ENCODE results near the gene SLC12A4. TPM values are rescaled to one million over a fixed set of nuclear protein-coding genes. Genes with fewer than 3 reads are reported as not detected.

The SLC12A4 gene
- total RNA-seq, 5 donors from 2014 or later (not counting 1 experiment from before 2014, with no cell fraction given): 23.3 to 39.6 (median 33.7) TPM

- POLR2A ChIA-PET: no interaction called here
- Histone ChIP-seq H3K27ac (ENCODE audit: low read length) (no peak overlapping the region), H3K4me1 (ENCODE audit: control insufficient read depth in 1 of 2, extremely low read depth in 1 of 2, insufficient read depth in 2 of 2, low read length in 2 of 2) (peaks cover 6 to 18% of the 10 kb centered on the region in 2 experiments), H3K36me3 (ENCODE audit: control insufficient read depth in 2 of 2, extremely low read depth in 1 of 2, insufficient read depth in 1 of 2, low read length in 1 of 2) (peaks cover 10 to 37% of the 10 kb centered on the region in 2 donors), H3K4me3 (ENCODE audit: control insufficient read depth in 1 of 2, extremely low read depth in 1 of 2, low read length in 1 of 2) (no peak overlapping the region), H3K9me3 (no peaks in the 10 kb centered on the region), H3K27me3 (replicated peaks in 1 of 2; ENCODE audit: control insufficient read depth in 2 of 2, extremely low read depth in 1 of 2, insufficient read depth in 2 of 2, low read length in 1 of 2) (no peaks in the 10 kb centered on the region)
- Mint-ChIP-seq H3K4me3 (no peak overlapping the region), H3K27ac (no peak overlapping the region), H3K36me3 (peaks cover 16% of the 10 kb centered on the region), H3K4me1 (peaks cover 15 to 29% (median 17%) of the 10 kb centered on the region in 3 donors), H3K27me3 (no peaks in the 10 kb centered on the region), H3K9me3 (no peaks in the 10 kb centered on the region)
- CTCF ChIA-PET: no interaction called here
- ATAC-seq (replicated peaks in 1 of 4) (no peak), DNase-seq (no peak)
- 100% methylated on average over 1 of the region's 2 CpGs for WGBS (ENCODE audit: insufficient coverage)
Observed at GRCh38 chr16:67963292-67963661, 5.2 kb downstream of the SLC12A4 start.

GRCh38 chr16:67962135-67962534 is 6.3 kb downstream of the SLC12A4 start:
- Mint-ChIP-seq H3K27me3 (no peaks in the 10 kb centered on the region), H3K4me3 (no peak overlapping the region), H3K4me1 (peaks cover 8 to 21% (median 10%) of the 10 kb centered on the region in 3 donors), H3K36me3 (peaks cover 18% of the 10 kb centered on the region), H3K27ac (no peak overlapping the region), H3K9me3 (no peaks in the 10 kb centered on the region)
- no peak for DNase-seq
- Histone ChIP-seq H3K9me3 (no peaks in the 10 kb centered on the region), H3K36me3 (ENCODE audit: control insufficient read depth in 2 of 2, extremely low read depth in 1 of 2, insufficient read depth in 1 of 2, low read length in 1 of 2) (peaks cover 10 to 39% of the 10 kb centered on the region in 2 donors), H3K27ac (ENCODE audit: low read length) (no peak overlapping the region), H3K4me3 (ENCODE audit: control insufficient read depth in 1 of 2, extremely low read depth in 1 of 2, low read length in 1 of 2) (no peak overlapping the region), H3K27me3 (replicated peaks in 1 of 2; ENCODE audit: control insufficient read depth in 2 of 2, extremely low read depth in 1 of 2, insufficient read depth in 2 of 2, low read length in 1 of 2) (no peaks in the 10 kb centered on the region), H3K4me1 (ENCODE audit: control insufficient read depth in 1 of 2, extremely low read depth in 1 of 2, insufficient read depth in 2 of 2, low read length in 2 of 2) (peaks cover 3 to 10% of the 10 kb centered on the region in 2 experiments)
- no peak for ATAC-seq (replicated peaks in 1 of 4)
- whole genome bisulfite sequencing (ENCODE audit: insufficient coverage): 87% methylated on average over 5 of the region's 8 CpGs
- ChIA-PET CTCF (interaction anchor here in 1 of 2 donors (0.5 kb wide), 1 partner anchor 123 kb away, joined by 6 read pairs; no protein-coding TSS in a partner anchor), POLR2A (no interaction called here)

GRCh38 chr16:67961551-67961957 is 6.9 kb downstream of the SLC12A4 start:
- Mint-ChIP-seq H3K27me3 (no peaks in the 10 kb centered on the region), H3K27ac (no peak overlapping the region), H3K9me3 (no peaks in the 10 kb centered on the region), H3K4me3 (no peak overlapping the region), H3K4me1 (peaks cover 2 to 15% (median 4%) of the 10 kb centered on the region in 3 donors), H3K36me3 (peaks cover 18% of the 10 kb centered on the region)
- CTCF ChIA-PET: interaction anchor here in 1 of 2 donors (0.5 kb wide), 1 partner anchor 123 kb away, joined by 6 read pairs; no protein-coding TSS in a partner anchor
- Histone ChIP-seq H3K4me1 (ENCODE audit: control insufficient read depth in 1 of 2, extremely low read depth in 1 of 2, insufficient read depth in 2 of 2, low read length in 2 of 2) (peaks cover 0 to 4% of the 10 kb centered on the region in 2 experiments), H3K4me3 (ENCODE audit: control insufficient read depth in 1 of 2, extremely low read depth in 1 of 2, low read length in 1 of 2) (no peak overlapping the region), H3K36me3 (ENCODE audit: control insufficient read depth in 2 of 2, extremely low read depth in 1 of 2, insufficient read depth in 1 of 2, low read length in 1 of 2) (peaks cover 10 to 39% of the 10 kb centered on the region in 2 donors), H3K27ac (ENCODE audit: low read length) (no peak overlapping the region), H3K9me3 (no peaks in the 10 kb centered on the region), H3K27me3 (replicated peaks in 1 of 2; ENCODE audit: control insufficient read depth in 2 of 2, extremely low read depth in 1 of 2, insufficient read depth in 2 of 2, low read length in 1 of 2) (no peaks in the 10 kb centered on the region)
- no peak for ATAC-seq (replicated peaks in 1 of 4)
- no peak for DNase-seq
- POLR2A ChIA-PET: no interaction called here
- 98% methylated on average over 8 of the region's 13 CpGs for WGBS (ENCODE audit: insufficient coverage)

- no peaks in the 10 kb centered on the region for H3K9me3 Mint-ChIP-seq
- H3K27me3 Mint-ChIP-seq: no peaks in the 10 kb centered on the region
- WGBS (ENCODE audit: insufficient coverage): 98% methylated on average over 6 of the region's 11 CpGs
- H3K36me3 Mint-ChIP-seq: peaks cover 18% of the 10 kb centered on the region
- POLR2A ChIA-PET: no interaction called here
- no peak overlapping the region for H3K4me3 ChIP-seq (ENCODE audit: control insufficient read depth in 1 of 2, extremely low read depth in 1 of 2, low read length in 1 of 2)
- H3K9me3 ChIP-seq: no peaks in the 10 kb centered on the region
- H3K27ac ChIP-seq (ENCODE audit: low read length): no peak overlapping the region
- no peak overlapping the region for H3K27ac Mint-ChIP-seq
- no peak overlapping the region for H3K4me3 Mint-ChIP-seq
- H3K4me1 Mint-ChIP-seq: peaks cover 0 to 3% (median 0%) of the 10 kb centered on the region in 3 donors
- no peak for ATAC-seq (replicated peaks in 1 of 4)
- CTCF ChIA-PET: no interaction called here
- no peaks in the 10 kb centered on the region for H3K27me3 ChIP-seq (replicated peaks in 1 of 2; ENCODE audit: control insufficient read depth in 2 of 2, extremely low read depth in 1 of 2, insufficient read depth in 2 of 2, low read length in 1 of 2)
- H3K4me1 ChIP-seq (ENCODE audit: control insufficient read depth in 1 of 2, extremely low read depth in 1 of 2, insufficient read depth in 2 of 2, low read length in 2 of 2): no peaks in the 10 kb centered on the region
- peaks cover 13 to 39% of the 10 kb centered on the region in 2 donors for H3K36me3 ChIP-seq (ENCODE audit: control insufficient read depth in 2 of 2, extremely low read depth in 1 of 2, insufficient read depth in 1 of 2, low read length in 1 of 2)
- DNase-seq: no peak
Observed at GRCh38 chr16:67959536-67960329, 8.7 kb downstream of the SLC12A4 start.

GRCh38 chr16:67957622-67958021 is 10.8 kb downstream of the SLC12A4 start:
- Mint-ChIP-seq H3K4me1 (no peaks in the 10 kb centered on the region), H3K27ac (no peak overlapping the region), H3K4me3 (no peak overlapping the region), H3K9me3 (no peaks in the 10 kb centered on the region), H3K27me3 (no peaks in the 10 kb centered on the region), H3K36me3 (peaks cover 20% of the 10 kb centered on the region)
- Histone ChIP-seq H3K27ac (ENCODE audit: low read length) (no peak overlapping the region), H3K4me3 (ENCODE audit: control insufficient read depth in 1 of 2, extremely low read depth in 1 of 2, low read length in 1 of 2) (no peak overlapping the region), H3K4me1 (ENCODE audit: control insufficient read depth in 1 of 2, extremely low read depth in 1 of 2, insufficient read depth in 2 of 2, low read length in 2 of 2) (no peaks in the 10 kb centered on the region), H3K9me3 (no peaks in the 10 kb centered on the region), H3K36me3 (ENCODE audit: control insufficient read depth in 2 of 2, extremely low read depth in 1 of 2, insufficient read depth in 1 of 2, low read length in 1 of 2) (peaks cover 17 to 36% of the 10 kb centered on the region in 2 donors), H3K27me3 (replicated peaks in 1 of 2; ENCODE audit: control insufficient read depth in 2 of 2, extremely low read depth in 1 of 2, insufficient read depth in 2 of 2, low read length in 1 of 2) (no peaks in the 10 kb centered on the region)
- no peak for DNase-seq
- ATAC-seq (replicated peaks in 1 of 4): no peak
- ChIA-PET CTCF (interaction anchor here in 1 of 2 donors (0.7 kb wide), 1 partner anchor 17 kb away, joined by 3 read pairs; no protein-coding TSS in a partner anchor), POLR2A (no interaction called here)
- WGBS (ENCODE audit: insufficient coverage): 100% methylated on average over 3 of the region's 9 CpGs

- no peak overlapping the region for H3K4me3 ChIP-seq (ENCODE audit: control insufficient read depth in 1 of 2, extremely low read depth in 1 of 2, low read length in 1 of 2)
- H3K4me1 ChIP-seq (ENCODE audit: control insufficient read depth in 1 of 2, extremely low read depth in 1 of 2, insufficient read depth in 2 of 2, low read length in 2 of 2): no peaks in the 10 kb centered on the region
- WGBS (ENCODE audit: insufficient coverage): 100% methylated on average over 8 of the region's 10 CpGs
- no peaks in the 10 kb centered on the region for H3K27me3 Mint-ChIP-seq
- CTCF ChIA-PET: interaction anchor here in 1 of 2 donors (0.6 kb wide), 1 partner anchor 833 kb away, joined by 5 read pairs; no protein-coding TSS in a partner anchor
- no peaks in the 10 kb centered on the region for H3K4me1 Mint-ChIP-seq
- no peaks in the 10 kb centered on the region for H3K27me3 ChIP-seq (replicated peaks in 1 of 2; ENCODE audit: control insufficient read depth in 2 of 2, extremely low read depth in 1 of 2, insufficient read depth in 2 of 2, low read length in 1 of 2)
- POLR2A ChIA-PET: interaction anchor here in 1 of 2 donors (0.7 kb wide), 1 partner anchor 167 kb away, joined by 3 read pairs; no protein-coding TSS in a partner anchor
- no peaks in the 10 kb centered on the region for H3K9me3 Mint-ChIP-seq
- DNase-seq (no peak), ATAC-seq (replicated peaks in 1 of 4) (no peak)
- no peaks in the 10 kb centered on the region for H3K9me3 ChIP-seq
- H3K4me3 Mint-ChIP-seq: no peak overlapping the region
- H3K27ac ChIP-seq (ENCODE audit: low read length): no peak overlapping the region
- peaks cover 21 to 32% of the 10 kb centered on the region in 2 donors for H3K36me3 ChIP-seq (ENCODE audit: control insufficient read depth in 2 of 2, extremely low read depth in 1 of 2, insufficient read depth in 1 of 2, low read length in 1 of 2)
- no peak overlapping the region for H3K27ac Mint-ChIP-seq
- peaks cover 16% of the 10 kb centered on the region for H3K36me3 Mint-ChIP-seq
Observed at GRCh38 chr16:67954421-67955196, 13.8 kb downstream of the SLC12A4 start.

All from T-cell (primary cell).